Neural progenitor cell (in vitro differentiated cells): ENCODE measurements around the gene CRYGN.

Experiments
- CTCF ChIP-seq: fragments of 200-600 bp; sonication (generic); IDR thresholded peaks from 2 replicates; pipeline ENCODE4 v1.5.1; 2017; ENCODE audit warnings: antibody characterized with exemption, mild to moderate bottlenecking
- EZH2phosphoT487 ChIP-seq: fragments of 200-600 bp; sonication (generic); IDR thresholded peaks from 2 replicates; pipeline ENCODE4 v1.6.1; 2017; ENCODE audit warnings: antibody characterized with exemption

- TF ChIP-seq EZH2phosphoT487 (no peak), CTCF (no peak)
These were observed 27.6 kb downstream of the CRYGN start for GRCh38 chr7:151412318-151412717.
